Measurements from ENCODE around the gene NIPAL1. TPM values are rescaled to one million over a fixed set of nuclear protein-coding genes. Genes with fewer than 3 reads are reported as not detected.

Gene NIPAL1
- total RNA-seq, 4 donors from 2014 or later: 5.0 to 26.3 (median 13.8) TPM

DNA sequence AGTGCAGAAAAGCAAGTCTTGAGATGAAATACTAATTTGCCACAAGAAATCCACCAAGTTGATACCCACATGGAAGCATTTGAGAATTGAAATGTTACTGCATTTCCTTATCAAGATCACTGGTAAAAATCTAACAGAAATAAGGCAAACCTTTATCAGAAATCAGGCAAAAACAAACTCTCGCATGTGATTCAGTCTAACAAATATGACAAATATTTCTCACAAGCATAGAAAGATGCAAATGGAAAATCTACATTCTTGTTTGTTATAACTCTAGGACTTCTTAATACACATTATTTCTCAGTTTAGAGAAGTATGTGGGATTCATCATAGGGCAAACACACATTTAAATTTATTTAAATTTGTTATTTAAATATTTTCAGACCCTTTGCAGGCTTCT, 64.6 kb downstream of the NIPAL1 start:
- Histone ChIP-seq H3K4me1 (peaks cover 0 to 12% (median 0%) of the 10 kb centered on the region in 4 donors), H3K4me3 (no peak overlapping the region), H3K27ac (no peak overlapping the region), H3K27me3 (no peaks in the 10 kb centered on the region), H3K36me3 (no peaks in the 10 kb centered on the region), H3K9me3 (no peaks in the 10 kb centered on the region)
- DNase-seq: no peak
- TF ChIP-seq POLR2A (IDR thresholded peaks at IDR 0.05): no peak
- TF ChIP-seq, protein P1, sequence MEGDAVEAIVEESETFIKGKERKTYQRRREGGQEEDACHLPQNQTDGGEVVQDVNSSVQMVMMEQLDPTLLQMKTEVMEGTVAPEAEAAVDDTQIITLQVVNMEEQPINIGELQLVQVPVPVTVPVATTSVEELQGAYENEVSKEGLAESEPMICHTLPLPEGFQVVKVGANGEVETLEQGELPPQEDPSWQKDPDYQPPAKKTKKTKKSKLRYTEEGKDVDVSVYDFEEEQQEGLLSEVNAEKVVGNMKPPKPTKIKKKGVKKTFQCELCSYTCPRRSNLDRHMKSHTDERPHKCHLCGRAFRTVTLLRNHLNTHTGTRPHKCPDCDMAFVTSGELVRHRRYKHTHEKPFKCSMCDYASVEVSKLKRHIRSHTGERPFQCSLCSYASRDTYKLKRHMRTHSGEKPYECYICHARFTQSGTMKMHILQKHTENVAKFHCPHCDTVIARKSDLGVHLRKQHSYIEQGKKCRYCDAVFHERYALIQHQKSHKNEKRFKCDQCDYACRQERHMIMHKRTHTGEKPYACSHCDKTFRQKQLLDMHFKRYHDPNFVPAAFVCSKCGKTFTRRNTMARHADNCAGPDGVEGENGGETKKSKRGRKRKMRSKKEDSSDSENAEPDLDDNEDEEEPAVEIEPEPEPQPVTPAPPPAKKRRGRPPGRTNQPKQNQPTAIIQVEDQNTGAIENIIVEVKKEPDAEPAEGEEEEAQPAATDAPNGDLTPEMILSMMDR (IDR thresholded peaks at IDR 0.05): no peak

DNA sequence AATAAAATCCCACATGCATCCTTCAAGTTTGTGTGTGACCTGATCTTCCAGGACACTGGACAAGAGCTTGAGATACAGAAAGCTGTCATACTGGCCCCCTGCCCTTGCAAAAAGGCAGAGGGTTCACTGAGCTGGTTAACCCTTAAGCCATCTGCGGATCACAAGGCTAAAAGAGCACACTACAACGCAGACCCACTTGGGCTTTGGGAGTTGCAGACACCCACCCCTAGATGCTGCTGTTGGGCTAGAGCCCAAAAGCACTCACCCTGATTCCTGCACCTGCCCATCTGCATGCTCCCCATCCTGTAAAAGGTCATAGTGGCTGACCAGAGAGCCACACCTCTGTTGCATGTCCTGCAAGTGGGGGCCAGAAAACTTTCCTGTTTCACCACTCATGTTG, 66.4 kb downstream of the NIPAL1 start:
- Histone ChIP-seq H3K27me3 (no peaks in the 10 kb centered on the region), H3K9me3 (no peaks in the 10 kb centered on the region), H3K4me3 (no peak overlapping the region), H3K4me1 (peaks cover 0 to 14% (median 0%) of the 10 kb centered on the region in 4 donors), H3K27ac (no peak overlapping the region), H3K36me3 (no peaks in the 10 kb centered on the region)
- no peak for DNase-seq
- TF ChIP-seq, protein P1 (IDR thresholded peaks at IDR 0.05): no peak
- no peak for TF ChIP-seq POLR2A (IDR thresholded peaks at IDR 0.05)

DNA sequence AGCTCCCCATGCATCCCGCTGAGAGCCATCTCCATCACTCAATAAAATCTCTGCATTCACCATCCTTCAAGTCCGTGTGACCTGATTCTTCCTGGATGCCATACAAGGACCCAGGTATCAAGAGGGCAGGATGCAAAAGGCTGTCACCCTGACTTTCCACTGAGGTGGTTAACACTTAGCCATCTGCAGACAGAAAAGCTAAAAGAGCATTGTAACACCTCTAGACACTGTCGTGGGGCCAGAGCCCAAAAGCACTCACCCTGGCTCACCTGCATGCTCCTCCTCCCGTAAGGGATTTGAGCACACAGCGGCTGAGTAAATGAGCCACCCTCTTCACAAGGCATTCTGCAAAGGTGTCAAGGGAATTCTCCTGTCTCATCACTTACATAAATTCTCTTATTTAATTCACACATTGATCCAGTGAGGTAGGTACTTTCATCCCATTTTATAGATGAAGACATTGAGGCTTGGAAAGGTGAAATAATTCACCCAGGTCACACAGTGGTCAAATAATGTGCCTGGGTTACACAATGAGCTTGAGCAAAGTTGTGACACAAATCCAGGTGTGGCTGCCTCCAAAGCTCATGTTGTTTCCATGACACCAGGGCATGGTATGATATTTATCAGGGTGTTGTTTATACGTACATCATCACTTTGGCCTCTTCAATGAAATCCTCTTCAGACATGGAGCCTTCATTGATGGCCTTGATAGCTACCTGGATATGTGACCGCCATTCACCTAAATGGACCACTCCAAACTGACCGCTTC, 69.4 kb downstream of the NIPAL1 start:
- H3K27me3 ChIP-seq: no peaks in the 10 kb centered on the region
- H3K9me3 ChIP-seq: no peaks in the 10 kb centered on the region
- H3K4me3 ChIP-seq: no peak overlapping the region
- H3K27ac ChIP-seq: no peak overlapping the region
- peaks cover 0 to 5% (median 0%) of the 10 kb centered on the region in 4 donors for H3K4me1 ChIP-seq
- no peak for DNase-seq
- no peaks in the 10 kb centered on the region for H3K36me3 ChIP-seq
- TF ChIP-seq, protein P1 (IDR thresholded peaks at IDR 0.05): no peak

Other genes with a start within 250 kb of the NIPAL1 start
- under 1 TPM in 3 of 4 donors, not detected in 1; 0.27 to 0.70 (median 0.57) TPM for gene CORIN, start 178.7 kb upstream of the NIPAL1 start, total RNA-seq
- gene NFXL1, start 102.2 kb upstream of the NIPAL1 start, total RNA-seq: 10 to 100 TPM in 3 of 4 donors, 1 to 10 TPM in 1; 7.0 to 31.4 (median 14.5) TPM
- 10 to 100 TPM in 2 of 4 donors, 1 to 10 TPM in 1, not detected in 1; 9.8 to 22.2 (median 11.7) TPM for gene CNGA1, start 91 bp upstream of the NIPAL1 start, total RNA-seq
- 10 to 100 TPM in 2 of 4 donors, 1 to 10 TPM in 2; 3.9 to 33.0 (median 9.5) TPM for gene TXK, start 117.5 kb downstream of the NIPAL1 start, total RNA-seq